Thyroid gland (tissue), 4 donors: ENCODE data around the gene EFHB.

Experiments
- CTCF ChIP-seq, 6 experiments: fragments of 200-600 bp in 3 of 6; fragments of 450-650 bp in 3 of 6; sonication (generic) in 3 of 6; IDR thresholded peaks; one replicate each; pipeline ENCODE4 v1.5.1; 2016 to 2019; ENCODE audit warnings: antibody characterized with exemption in 6 of 6, mild to moderate bottlenecking in 2 of 6, inconsistent platforms in 1 of 6, moderate library complexity in 1 of 6
- POLR2A ChIP-seq, 2 donors: fragments of 450-650 bp; IDR thresholded peaks; one replicate each; pipeline ENCODE4 v1.6.1; 2017; ENCODE audit warnings: antibody characterized with exemption in 2 of 2, mild to moderate bottlenecking in 2 of 2, moderate library complexity in 1 of 2

GRCh38 chr3:19885468-19885867 lies 48.5 kb downstream of the EFHB start:
- TF ChIP-seq POLR2A (IDR thresholded peaks at IDR 0.05) (no peak), CTCF (IDR thresholded peaks at IDR 0.05) (peak in 5 of 6 experiments; percentile 18 to 61 (median 51))
